GM13976 (cell line): ENCODE measurements around the gene SMURF2.

Experiments used
- DNase-seq: peaks from one replicate; pipeline ENCODE4 v3.0.0; 2012; ENCODE audit warnings: low spot score
- CTCF ChIP-seq: IDR thresholded peaks from 2 replicates; pipeline ENCODE4 v1.5.1; 2012; ENCODE audit warnings: borderline replicate concordance, mild to moderate bottlenecking; ENCODE audit not compliant: insufficient read depth; ENCODE audit errors: extremely low read depth, missing control alignments, control extremely low read depth
- in situ Hi-C: fragments of 300-500 bp; cut with MboI; formaldehyde crosslinking; loops from one replicate; pipeline ENCODE4 v1.12.0; 2022; ENCODE audit warnings: low sequenced_read_pairs, mixed read lengths, inconsistent platforms; ENCODE audit not compliant: unreplicated experiment

The SMURF2 gene

DNA sequence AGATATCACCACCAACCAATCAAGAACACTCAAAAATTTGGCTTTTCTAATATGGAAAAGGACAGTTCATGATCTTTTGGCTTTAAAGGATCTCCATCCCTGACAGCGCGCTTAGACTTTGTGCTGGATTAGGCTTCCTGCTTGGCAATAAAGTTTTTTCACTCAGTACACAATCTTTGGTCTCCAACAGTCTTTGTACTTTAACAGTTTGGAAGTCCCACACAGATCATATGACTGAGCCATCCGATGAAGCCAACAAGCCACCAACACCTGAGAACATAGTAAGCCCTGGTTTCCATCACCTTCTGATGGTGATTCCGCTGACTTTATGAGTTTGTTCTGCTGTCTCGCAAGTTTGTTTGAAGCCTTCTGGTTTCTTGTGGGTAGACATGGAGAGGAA is 34.3 kb downstream of the SMURF2 start:
- in situ Hi-C loops: loop anchor here (25.0 kb wide), 1 partner anchor 315 kb away; no protein-coding TSS in a partner anchor
- DNase-seq: no peak
- no peak for TF ChIP-seq CTCF

DNA sequence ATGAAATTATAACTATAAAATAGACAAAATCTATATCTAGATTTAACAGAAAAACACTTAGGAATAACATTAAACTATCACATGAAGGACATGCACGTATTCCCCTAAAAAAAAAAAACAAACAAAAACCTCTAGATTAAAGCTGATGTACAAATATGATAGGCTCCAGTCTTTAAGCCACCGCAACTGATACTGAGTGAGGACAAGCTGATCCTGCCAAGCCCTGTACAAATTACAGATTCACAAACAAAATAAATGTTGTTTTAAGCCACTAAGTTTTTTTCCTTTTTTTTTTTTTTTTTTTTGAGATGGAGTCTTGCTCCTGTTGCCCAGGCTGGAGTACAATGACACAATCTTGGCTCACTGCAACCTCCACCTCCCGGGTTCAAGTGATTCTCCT is 35.3 kb downstream of the SMURF2 start:
- in situ Hi-C loops: loop anchor here (25.0 kb wide), 1 partner anchor 315 kb away; no protein-coding TSS in a partner anchor
- TF ChIP-seq CTCF: no peak
- no peak for DNase-seq

GRCh38 chr17:64625541-64625940 is 36.6 kb downstream of the SMURF2 start:
- TF ChIP-seq CTCF: no peak
- no peak for DNase-seq
- in situ Hi-C loops: loop anchor here (25.0 kb wide), 1 partner anchor 313 kb away; no protein-coding TSS in a partner anchor

DNA sequence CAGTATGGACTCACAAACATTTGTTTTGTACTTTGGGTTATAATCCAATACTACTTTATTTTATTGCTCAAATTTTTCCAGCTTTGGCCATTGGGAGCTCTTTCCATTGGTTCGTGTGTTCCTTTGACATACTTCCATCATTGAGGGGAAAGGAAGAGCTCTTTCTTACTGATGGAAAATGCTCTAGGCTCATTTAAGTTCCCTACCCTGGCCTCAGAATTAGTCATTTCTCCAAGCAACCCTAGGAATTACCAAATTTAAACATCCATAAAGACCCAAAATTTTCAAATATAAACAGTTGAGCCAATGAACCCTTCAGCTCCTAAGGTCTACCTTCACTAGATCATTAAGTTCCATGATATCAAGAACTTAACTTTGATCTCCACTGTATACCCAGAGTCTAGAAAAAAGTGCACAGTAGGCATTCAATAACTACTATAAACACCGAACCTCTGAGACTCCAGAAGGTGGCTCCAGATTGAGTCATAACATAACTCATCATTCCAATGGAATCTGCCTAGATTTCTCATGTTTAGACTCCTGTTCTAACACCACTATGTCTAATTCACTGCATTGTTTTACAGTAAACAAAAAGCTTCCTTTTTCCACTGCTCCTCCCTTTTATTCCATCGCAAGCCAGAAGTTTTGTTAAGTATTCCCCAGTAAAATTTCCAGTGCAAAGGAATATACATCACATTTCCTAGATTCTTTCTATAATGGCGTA is 39.0 kb downstream of the SMURF2 start:
- DNase-seq: no peak
- TF ChIP-seq CTCF: no peak
- in situ Hi-C loops: no loop called here

DNA sequence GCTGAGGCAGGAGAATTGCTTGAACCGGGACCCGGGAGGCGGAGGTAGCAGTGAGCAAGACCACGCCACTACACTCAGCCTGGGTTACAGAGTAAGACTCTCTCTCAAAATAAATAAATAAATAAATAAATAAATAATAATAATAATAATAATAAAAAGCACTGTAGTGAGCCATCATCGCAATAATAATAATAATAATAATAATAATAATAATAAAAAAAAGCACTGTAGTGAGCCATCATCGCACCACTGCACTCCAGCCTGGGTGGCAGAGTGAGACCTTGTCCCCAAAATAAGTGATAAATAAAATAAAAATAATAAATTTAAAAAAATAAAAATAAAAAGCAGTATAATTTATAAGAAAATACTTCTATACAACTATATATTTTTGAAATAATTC is 40.3 kb downstream of the SMURF2 start:
- TF ChIP-seq CTCF: no peak
- DNase-seq: no peak
- in situ Hi-C loops: no loop called here

- DNase-seq: no peak
- in situ Hi-C loops: no loop called here
- TF ChIP-seq CTCF: no peak
Observed at GRCh38 chr17:64618848-64619247, 43.3 kb downstream of the SMURF2 start.
